DOHH2 (cell line): ENCODE measurements around the gene PDZK1IP1.

ENCODE experiments used
- H3F3A ChIP-seq: fragments of 200-600 bp; sonication (generic), shearing (Covaris generic); 2 replicates; pipeline ENCODE4 v1.6.0; 2016; ENCODE audit warnings: antibody characterized with exemption, mild to moderate bottlenecking; ENCODE audit not compliant: control insufficient read depth, insufficient read depth
- H3K27ac ChIP-seq: fragments of 200-600 bp; sonication (generic); 2 replicates; pipeline ENCODE4 v1.5.1; 2014; ENCODE audit warnings: low read depth, mild to moderate bottlenecking, low read length, moderate library complexity
- H3K27me3 ChIP-seq: fragments of 200-600 bp; sonication (generic); 2 replicates; pipeline ENCODE4 v1.6.1; 2014; ENCODE audit warnings: mild to moderate bottlenecking, low read length, mixed read lengths; ENCODE audit not compliant: control insufficient read depth
- H3K36me3 ChIP-seq: fragments of 200-600 bp; sonication (generic); 2 replicates; pipeline ENCODE4 v1.6.1; 2014; ENCODE audit warnings: mild to moderate bottlenecking, low read length, moderate library complexity, mixed read lengths; ENCODE audit not compliant: control insufficient read depth
- H3K4me1 ChIP-seq: fragments of 200-600 bp; sonication (generic); 2 replicates; pipeline ENCODE4 v1.6.1; 2014; ENCODE audit warnings: mild to moderate bottlenecking, low read length, mixed read lengths; ENCODE audit not compliant: control insufficient read depth
- H3K4me2 ChIP-seq: fragments of 200-600 bp; sonication (generic); 2 replicates; pipeline ENCODE4 v1.6.0; 2014; ENCODE audit warnings: mild to moderate bottlenecking, low read length, moderate library complexity
- H3K4me3 ChIP-seq: fragments of 200-600 bp; sonication (generic); 2 replicates; pipeline ENCODE4 v1.5.1; 2014; ENCODE audit warnings: mild to moderate bottlenecking, low read length, mixed read lengths
- H3K79me2 ChIP-seq: fragments of 200-600 bp; sonication (generic); 2 replicates; pipeline ENCODE4 v1.6.1; 2014; ENCODE audit warnings: mild to moderate bottlenecking, low read length, mixed read lengths; ENCODE audit not compliant: control insufficient read depth
- H3K9me2 ChIP-seq: fragments of 200-600 bp; sonication (generic); replicated peaks from 2 replicates; pipeline ENCODE4 v1.6.1; 2014; ENCODE audit warnings: mild to moderate bottlenecking, low read length, mixed read lengths; ENCODE audit not compliant: control insufficient read depth
- H3K9me3 ChIP-seq: fragments of 200-600 bp; sonication (generic); 2 replicates; pipeline ENCODE4 v1.6.1; 2014; ENCODE audit warnings: antibody characterized with exemption, low read length, mixed read lengths; ENCODE audit not compliant: control insufficient read depth, insufficient read depth
- H4K20me1 ChIP-seq: fragments of 200-600 bp; sonication (generic); 2 replicates; pipeline ENCODE4 v1.6.0; 2014; ENCODE audit warnings: low read depth, mild to moderate bottlenecking, antibody characterized with exemption, low read length, moderate library complexity; ENCODE audit not compliant: control insufficient read depth, insufficient read depth
- CTCF ChIP-seq: fragments of 200-600 bp; sonication (generic); IDR thresholded peaks from one replicate; pipeline ENCODE4 v1.5.1; 2014; ENCODE audit warnings: antibody characterized with exemption, mild to moderate bottlenecking, low read depth, low read length; ENCODE audit not compliant: poor library complexity, severe bottlenecking
- EZH2phosphoT487 ChIP-seq: fragments of 200-600 bp; sonication (generic); IDR thresholded peaks from 2 replicates; pipeline ENCODE4 v1.6.1; 2017; ENCODE audit warnings: borderline replicate concordance, mild to moderate bottlenecking, antibody characterized with exemption, low read length, moderate library complexity, mixed read lengths

The PDZK1IP1 gene

GRCh38 chr1:47187231-47187925 is 2.5 kb downstream of the PDZK1IP1 start:
- H4K20me1 ChIP-seq: no peaks in the 10 kb centered on the region
- no peaks in the 10 kb centered on the region for H3F3A ChIP-seq
- no peak overlapping the region for H3K4me3 ChIP-seq
- no peak overlapping the region for H3K4me2 ChIP-seq
- no peak for TF ChIP-seq EZH2phosphoT487
- TF ChIP-seq CTCF: no peak
- no peaks in the 10 kb centered on the region for H3K9me2 ChIP-seq
- H3K27ac ChIP-seq: no peak overlapping the region
- H3K36me3 ChIP-seq: no peaks in the 10 kb centered on the region
- H3K79me2 ChIP-seq: no peaks in the 10 kb centered on the region
- no peaks in the 10 kb centered on the region for H3K4me1 ChIP-seq
- no peaks in the 10 kb centered on the region for H3K27me3 ChIP-seq
- H3K9me3 ChIP-seq: no peaks in the 10 kb centered on the region

- no peaks in the 10 kb centered on the region for H3K4me1 ChIP-seq
- no peaks in the 10 kb centered on the region for H3K79me2 ChIP-seq
- H3K27me3 ChIP-seq: 0 out of 2 replicates have a peak, but pooled peaks cover 2% of the 10 kb centered on the region
- H3K27ac ChIP-seq: no peak overlapping the region
- no peaks in the 10 kb centered on the region for H3F3A ChIP-seq
- no peak overlapping the region for H3K4me2 ChIP-seq
- H4K20me1 ChIP-seq: no peaks in the 10 kb centered on the region
- no peak overlapping the region for H3K4me3 ChIP-seq
- no peaks in the 10 kb centered on the region for H3K9me2 ChIP-seq
- no peaks in the 10 kb centered on the region for H3K9me3 ChIP-seq
- no peaks in the 10 kb centered on the region for H3K36me3 ChIP-seq
- no peak for TF ChIP-seq EZH2phosphoT487
- no peak for TF ChIP-seq CTCF
Observed at GRCh38 chr1:47186267-47187185, 3.3 kb downstream of the PDZK1IP1 start.

- Histone ChIP-seq H3K36me3 (no peaks in the 10 kb centered on the region), H3K9me2 (no peaks in the 10 kb centered on the region), H4K20me1 (no peaks in the 10 kb centered on the region), H3K27ac (no peak overlapping the region), H3K9me3 (no peaks in the 10 kb centered on the region), H3K79me2 (no peaks in the 10 kb centered on the region), H3F3A (no peaks in the 10 kb centered on the region), H3K4me1 (no peaks in the 10 kb centered on the region), H3K4me2 (no peak overlapping the region), H3K27me3 (peaks cover 9% of the 10 kb centered on the region), H3K4me3 (no peak overlapping the region)
- TF ChIP-seq CTCF: no peak
- no peak for TF ChIP-seq EZH2phosphoT487
Observed at GRCh38 chr1:47184822-47185677, 4.8 kb downstream of the PDZK1IP1 start.
